Measurements from ENCODE around the gene ZBTB16.

GRCh38 chr11:114053406-114053805 is 6.1 kb upstream of the ZBTB16 start:
- TF ChIP-seq, protein P1, sequence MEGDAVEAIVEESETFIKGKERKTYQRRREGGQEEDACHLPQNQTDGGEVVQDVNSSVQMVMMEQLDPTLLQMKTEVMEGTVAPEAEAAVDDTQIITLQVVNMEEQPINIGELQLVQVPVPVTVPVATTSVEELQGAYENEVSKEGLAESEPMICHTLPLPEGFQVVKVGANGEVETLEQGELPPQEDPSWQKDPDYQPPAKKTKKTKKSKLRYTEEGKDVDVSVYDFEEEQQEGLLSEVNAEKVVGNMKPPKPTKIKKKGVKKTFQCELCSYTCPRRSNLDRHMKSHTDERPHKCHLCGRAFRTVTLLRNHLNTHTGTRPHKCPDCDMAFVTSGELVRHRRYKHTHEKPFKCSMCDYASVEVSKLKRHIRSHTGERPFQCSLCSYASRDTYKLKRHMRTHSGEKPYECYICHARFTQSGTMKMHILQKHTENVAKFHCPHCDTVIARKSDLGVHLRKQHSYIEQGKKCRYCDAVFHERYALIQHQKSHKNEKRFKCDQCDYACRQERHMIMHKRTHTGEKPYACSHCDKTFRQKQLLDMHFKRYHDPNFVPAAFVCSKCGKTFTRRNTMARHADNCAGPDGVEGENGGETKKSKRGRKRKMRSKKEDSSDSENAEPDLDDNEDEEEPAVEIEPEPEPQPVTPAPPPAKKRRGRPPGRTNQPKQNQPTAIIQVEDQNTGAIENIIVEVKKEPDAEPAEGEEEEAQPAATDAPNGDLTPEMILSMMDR (tag by site-specific recombination; IDR thresholded peaks at IDR 0.05): no peak
- no peak for TF ChIP-seq ZBTB1 (tag by site-specific recombination; IDR thresholded peaks at IDR 0.05)
- no peak for TF ChIP-seq ZNF768 (tag by site-specific recombination; IDR thresholded peaks at IDR 0.05)
- no peak for TF ChIP-seq ZNF335 (tag by site-specific recombination; conservative IDR thresholded peaks at IDR 0.05)
- no peak for TF ChIP-seq MYNN (tag by site-specific recombination; IDR thresholded peaks at IDR 0.05; ENCODE audit: borderline replicate concordance)
- no peak for TF ChIP-seq ZNF2 (tag by site-specific recombination; IDR thresholded peaks at IDR 0.05)
- TF ChIP-seq, protein P2, sequence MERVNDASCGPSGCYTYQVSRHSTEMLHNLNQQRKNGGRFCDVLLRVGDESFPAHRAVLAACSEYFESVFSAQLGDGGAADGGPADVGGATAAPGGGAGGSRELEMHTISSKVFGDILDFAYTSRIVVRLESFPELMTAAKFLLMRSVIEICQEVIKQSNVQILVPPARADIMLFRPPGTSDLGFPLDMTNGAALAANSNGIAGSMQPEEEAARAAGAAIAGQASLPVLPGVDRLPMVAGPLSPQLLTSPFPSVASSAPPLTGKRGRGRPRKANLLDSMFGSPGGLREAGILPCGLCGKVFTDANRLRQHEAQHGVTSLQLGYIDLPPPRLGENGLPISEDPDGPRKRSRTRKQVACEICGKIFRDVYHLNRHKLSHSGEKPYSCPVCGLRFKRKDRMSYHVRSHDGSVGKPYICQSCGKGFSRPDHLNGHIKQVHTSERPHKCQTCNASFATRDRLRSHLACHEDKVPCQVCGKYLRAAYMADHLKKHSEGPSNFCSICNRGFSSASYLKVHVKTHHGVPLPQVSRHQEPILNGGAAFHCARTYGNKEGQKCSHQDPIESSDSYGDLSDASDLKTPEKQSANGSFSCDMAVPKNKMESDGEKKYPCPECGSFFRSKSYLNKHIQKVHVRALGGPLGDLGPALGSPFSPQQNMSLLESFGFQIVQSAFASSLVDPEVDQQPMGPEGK (tag by site-specific recombination; IDR thresholded peaks at IDR 0.05): no peak
- no peak for TF ChIP-seq ZNF624 (tag by site-specific recombination; IDR thresholded peaks at IDR 0.05)
- TF ChIP-seq REST (tag by site-specific recombination; IDR thresholded peaks at IDR 0.05): no peak
- TF ChIP-seq ELK4 (IDR thresholded peaks at IDR 0.05; ENCODE audit: borderline replicate concordance, low read depth, low read length): no peak
- TF ChIP-seq ZFP37 (tag by site-specific recombination; IDR thresholded peaks at IDR 0.05): no peak

All from HEK293 (cell line).